ENCODE data around the gene LEF1.

GRCh38 chr4:108043526-108043925 is 125.2 kb downstream of the LEF1 start:
- TF ChIP-seq, protein P1, sequence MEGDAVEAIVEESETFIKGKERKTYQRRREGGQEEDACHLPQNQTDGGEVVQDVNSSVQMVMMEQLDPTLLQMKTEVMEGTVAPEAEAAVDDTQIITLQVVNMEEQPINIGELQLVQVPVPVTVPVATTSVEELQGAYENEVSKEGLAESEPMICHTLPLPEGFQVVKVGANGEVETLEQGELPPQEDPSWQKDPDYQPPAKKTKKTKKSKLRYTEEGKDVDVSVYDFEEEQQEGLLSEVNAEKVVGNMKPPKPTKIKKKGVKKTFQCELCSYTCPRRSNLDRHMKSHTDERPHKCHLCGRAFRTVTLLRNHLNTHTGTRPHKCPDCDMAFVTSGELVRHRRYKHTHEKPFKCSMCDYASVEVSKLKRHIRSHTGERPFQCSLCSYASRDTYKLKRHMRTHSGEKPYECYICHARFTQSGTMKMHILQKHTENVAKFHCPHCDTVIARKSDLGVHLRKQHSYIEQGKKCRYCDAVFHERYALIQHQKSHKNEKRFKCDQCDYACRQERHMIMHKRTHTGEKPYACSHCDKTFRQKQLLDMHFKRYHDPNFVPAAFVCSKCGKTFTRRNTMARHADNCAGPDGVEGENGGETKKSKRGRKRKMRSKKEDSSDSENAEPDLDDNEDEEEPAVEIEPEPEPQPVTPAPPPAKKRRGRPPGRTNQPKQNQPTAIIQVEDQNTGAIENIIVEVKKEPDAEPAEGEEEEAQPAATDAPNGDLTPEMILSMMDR (conservative IDR thresholded peaks at IDR 0.05 in 1 of 2, IDR thresholded peaks at IDR 0.05 in 1 of 2; ENCODE audit: extremely low read depth in 1 of 2, insufficient read depth in 1 of 2, low read depth in 1 of 2, low read length in 2 of 2): no peak
- TF ChIP-seq EZH2 (IDR thresholded peaks at IDR 0.05; ENCODE audit: borderline replicate concordance, low read length): no peak

Measured in mammary epithelial cell (primary cell).